ENCODE results near the gene ANKRD6. TPM values are rescaled to one million over a fixed set of nuclear protein-coding genes. Genes with fewer than 3 reads are reported as not detected.

The ANKRD6 gene
- total RNA-seq, 1 donor from 2014 or later = 15.0 TPM

DNA sequence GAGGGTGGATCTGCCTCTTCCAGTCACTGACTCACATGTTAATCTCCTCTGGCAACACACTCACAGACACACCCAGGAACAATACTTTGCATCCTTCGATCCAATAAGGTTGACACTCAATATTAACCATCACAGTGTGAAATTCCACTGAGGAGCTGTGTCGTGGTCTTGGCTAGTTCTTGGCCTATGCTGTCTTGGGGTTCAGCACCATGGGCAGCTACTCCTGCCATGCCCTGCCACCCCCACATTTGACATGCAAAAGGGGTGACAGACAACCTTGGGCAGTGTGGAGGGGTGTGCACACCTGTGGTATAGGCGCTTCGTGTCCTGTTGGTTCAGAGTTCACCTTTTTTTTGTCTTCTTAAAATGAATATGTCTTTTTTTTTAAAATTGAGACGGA lies 25.8 kb downstream of the ANKRD6 start:
- intact Hi-C loops (cut with DNase I) = no loop called here
- no peak for ATAC-seq (ENCODE audit: poor library complexity)
- no peak for DNase-seq

GRCh38 chr6:89459501-89459900 lies 26.5 kb downstream of the ANKRD6 start:
- intact Hi-C loops (cut with DNase I) = no loop called here
- no peak for DNase-seq
- ATAC-seq (ENCODE audit: poor library complexity) = no peak

DNA sequence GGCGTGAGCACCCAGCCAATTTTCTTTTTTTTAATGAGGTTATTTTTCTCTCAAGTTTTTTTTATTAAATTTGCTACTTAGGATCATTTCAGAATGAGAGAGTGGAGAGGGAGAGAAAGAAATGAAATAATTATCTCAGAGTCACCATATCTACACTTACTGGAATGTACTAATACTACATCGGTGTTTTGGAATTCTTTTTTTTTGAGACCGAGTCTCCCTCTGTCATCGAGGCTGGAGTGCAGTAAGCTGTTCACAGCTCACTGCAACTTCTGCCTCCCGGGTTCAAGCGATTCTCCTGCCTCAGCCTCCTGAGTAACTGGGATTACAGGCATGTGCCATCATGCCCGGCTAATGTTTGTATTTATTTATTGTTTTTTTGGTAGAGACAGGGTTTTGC lies 27.8 kb downstream of the ANKRD6 start:
- intact Hi-C loops (cut with DNase I) = no loop called here
- ATAC-seq (ENCODE audit: poor library complexity) = no peak

DNA sequence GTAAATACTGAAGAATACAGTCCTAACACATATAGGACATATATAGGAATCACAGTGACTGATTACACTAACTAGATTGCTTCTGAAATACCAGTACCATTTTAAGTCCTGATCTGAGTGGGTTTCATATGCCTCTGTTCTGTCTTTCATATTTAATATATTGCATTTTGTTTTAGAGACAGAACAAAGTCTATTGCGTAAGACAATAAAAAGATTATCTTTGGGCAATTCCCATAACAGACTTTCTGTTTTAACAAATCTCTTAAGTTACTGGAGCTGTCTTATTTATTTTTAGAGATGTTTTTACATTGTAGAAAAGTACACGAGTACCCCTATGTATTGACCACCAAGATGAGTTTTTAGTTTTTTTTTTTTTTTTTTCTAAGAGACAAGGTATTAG lies 29.6 kb downstream of the ANKRD6 start:
- intact Hi-C loops (cut with DNase I) = no loop called here
- ATAC-seq (ENCODE audit: poor library complexity) = no peak

More for the DNA sequence above, 27.8 kb downstream of the ANKRD6 start:
- DNase-seq = no peak

GRCh38 chr6:89464295-89464694 lies 31.3 kb downstream of the ANKRD6 start:
- ATAC-seq (ENCODE audit: poor library complexity) = peak; percentile 48
- intact Hi-C loops (cut with DNase I) = no loop called here
- DNase-seq = no peak

More for the DNA sequence above, 29.6 kb downstream of the ANKRD6 start:
- DNase-seq = no peak

DNA sequence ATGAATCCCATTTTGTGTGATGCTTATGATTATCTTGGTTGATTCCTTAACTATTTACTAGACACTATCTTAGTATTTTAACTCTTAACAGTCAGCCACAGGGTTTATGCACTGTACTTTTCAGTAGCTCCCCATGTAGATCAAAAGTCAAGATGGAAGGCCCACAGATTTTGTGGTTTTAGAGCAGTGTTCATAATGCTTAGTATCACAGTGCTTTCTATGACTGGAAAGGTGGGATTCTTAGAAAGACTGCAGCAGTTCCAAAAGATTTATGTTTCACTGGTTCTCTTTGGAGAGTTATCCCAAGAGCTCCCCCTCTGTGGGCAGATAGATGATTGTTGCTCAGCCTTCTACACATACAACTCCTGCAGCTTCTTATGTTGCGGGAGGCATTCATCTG lies 34.5 kb downstream of the ANKRD6 start:
- DNase-seq (no peak), ATAC-seq (ENCODE audit: poor library complexity) (no peak)
- intact Hi-C loops (cut with DNase I) = no loop called here

GRCh38 chr6:89468998-89469397 lies 36.0 kb downstream of the ANKRD6 start:
- ATAC-seq (ENCODE audit: poor library complexity) = no peak
- intact Hi-C loops (cut with DNase I) = no loop called here
- no peak for DNase-seq

DNA sequence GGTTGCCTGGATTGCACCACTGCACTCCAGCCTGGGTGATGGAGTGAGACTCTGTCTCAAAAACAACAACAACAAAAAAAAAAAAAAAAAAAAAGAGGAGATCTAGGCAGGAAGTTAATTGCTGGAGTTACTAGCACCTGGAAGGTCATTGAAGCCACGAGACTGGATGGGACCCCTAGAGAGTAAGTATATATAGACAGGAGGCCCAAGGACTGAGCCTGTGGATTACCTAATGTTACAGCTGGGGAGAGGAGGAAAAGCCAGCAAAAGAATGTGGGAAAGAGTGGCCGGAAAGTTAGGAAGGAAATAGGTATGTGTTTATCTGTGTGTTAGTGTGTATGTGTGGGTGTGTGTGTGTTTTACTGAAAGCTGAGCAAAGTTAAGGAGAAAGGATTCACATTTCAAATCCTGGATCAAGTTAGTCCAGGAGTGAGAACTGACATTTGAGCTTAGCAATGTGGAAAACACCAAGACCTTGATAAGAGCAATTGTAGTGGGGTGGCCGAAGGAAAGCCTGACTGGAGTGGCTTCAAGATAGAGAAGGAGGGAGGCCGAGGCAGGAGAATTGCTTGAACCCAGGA lies 38.4 kb downstream of the ANKRD6 start:
- no peak for DNase-seq
- intact Hi-C loops (cut with DNase I) = no loop called here
- no peak for ATAC-seq (ENCODE audit: poor library complexity)

DNA sequence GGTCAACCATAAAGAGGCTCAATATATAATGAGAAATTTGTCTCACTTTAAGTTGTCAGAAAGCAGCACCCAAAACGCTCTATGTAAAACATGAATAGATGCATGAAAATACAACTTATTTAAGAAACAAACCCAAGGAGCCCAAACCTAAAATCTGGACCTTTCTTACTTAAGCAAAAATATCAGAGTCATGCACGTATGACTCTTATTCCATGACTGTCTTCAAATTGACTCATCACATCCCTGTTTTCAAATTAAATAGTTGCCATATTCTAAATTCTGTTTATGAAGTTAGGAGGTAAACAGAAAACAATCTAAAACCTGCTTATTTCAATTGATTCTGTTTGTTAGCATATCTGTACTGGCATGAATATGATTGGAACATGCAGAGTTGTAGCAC lies 42.1 kb downstream of the ANKRD6 start:
- intact Hi-C loops (cut with DNase I) = no loop called here
- ATAC-seq (ENCODE audit: poor library complexity) = no peak
- no peak for DNase-seq

- peak; percentile 73 for ATAC-seq (ENCODE audit: poor library complexity)
- intact Hi-C loops (cut with DNase I) = no loop called here
- no peak for DNase-seq
These were observed 42.7 kb downstream of the ANKRD6 start for GRCh38 chr6:89475634-89476033.

- ATAC-seq (ENCODE audit: poor library complexity) = no peak
- intact Hi-C loops (cut with DNase I) = no loop called here
- DNase-seq = no peak
These were observed 46.9 kb downstream of the ANKRD6 start for GRCh38 chr6:89479897-89480296.

DNA sequence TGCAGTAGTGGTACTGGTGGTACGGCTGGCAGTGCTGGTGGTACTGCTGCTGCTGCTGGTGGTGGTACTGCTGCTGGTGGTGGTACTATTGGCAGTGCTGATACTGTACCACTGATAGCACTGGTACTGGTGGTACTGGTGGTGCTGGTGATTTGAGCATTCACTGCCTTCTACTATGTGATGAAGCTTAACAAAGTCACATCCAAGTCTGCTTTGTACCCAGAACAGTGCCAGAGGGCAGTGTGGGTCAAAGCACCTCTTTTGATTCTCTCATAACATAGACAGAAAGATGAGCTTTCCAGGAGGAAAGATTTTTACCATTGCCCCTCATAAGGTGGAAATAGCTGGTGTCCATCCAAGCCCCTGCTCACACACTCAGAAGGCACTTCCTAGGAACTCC lies 48.7 kb downstream of the ANKRD6 start:
- intact Hi-C loops (cut with DNase I) = no loop called here
- peak; percentile 65 for ATAC-seq (ENCODE audit: poor library complexity)

GRCh38 chr6:89482126-89482525 lies 49.2 kb downstream of the ANKRD6 start:
- intact Hi-C loops (cut with DNase I) = no loop called here
- no peak for ATAC-seq (ENCODE audit: poor library complexity)

More for the DNA sequence above, 48.7 kb downstream of the ANKRD6 start:
- no peak for DNase-seq

GRCh38 chr6:89483111-89483720 lies 50.3 kb downstream of the ANKRD6 start:
- intact Hi-C loops (cut with DNase I) = no loop called here
- peak; percentile 92 for ATAC-seq (ENCODE audit: poor library complexity)
- DNase-seq = peak; percentile 55

More at GRCh38 chr6:89482126-89482525, 49.2 kb downstream of the ANKRD6 start:
- DNase-seq = no peak

- ATAC-seq (ENCODE audit: poor library complexity) (no peak), DNase-seq (no peak)
- intact Hi-C loops (cut with DNase I) = no loop called here
These were observed 52.4 kb downstream of the ANKRD6 start for GRCh38 chr6:89485320-89485719.

DNA sequence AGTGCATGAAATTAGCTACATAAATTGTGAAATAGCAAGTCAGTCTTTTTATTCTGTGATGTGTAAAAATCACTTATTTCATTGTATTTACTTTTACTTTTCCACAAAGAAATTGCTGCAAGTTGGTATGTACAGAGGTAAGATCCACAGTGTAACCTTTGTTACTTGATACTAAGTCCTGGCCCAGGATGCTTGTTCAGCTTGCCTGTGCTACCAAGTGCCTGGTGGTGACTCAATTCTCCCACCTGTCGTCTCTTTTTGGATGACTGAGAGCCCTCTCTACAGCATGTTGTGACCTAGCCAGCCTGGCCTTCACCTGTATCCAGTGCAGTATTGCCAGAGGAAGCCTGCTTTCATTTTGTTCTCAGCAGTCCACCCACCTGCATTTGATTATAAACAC lies 54.9 kb downstream of the ANKRD6 start:
- no peak for ATAC-seq (ENCODE audit: poor library complexity)
- DNase-seq = no peak
- intact Hi-C loops (cut with DNase I) = no loop called here

DNA sequence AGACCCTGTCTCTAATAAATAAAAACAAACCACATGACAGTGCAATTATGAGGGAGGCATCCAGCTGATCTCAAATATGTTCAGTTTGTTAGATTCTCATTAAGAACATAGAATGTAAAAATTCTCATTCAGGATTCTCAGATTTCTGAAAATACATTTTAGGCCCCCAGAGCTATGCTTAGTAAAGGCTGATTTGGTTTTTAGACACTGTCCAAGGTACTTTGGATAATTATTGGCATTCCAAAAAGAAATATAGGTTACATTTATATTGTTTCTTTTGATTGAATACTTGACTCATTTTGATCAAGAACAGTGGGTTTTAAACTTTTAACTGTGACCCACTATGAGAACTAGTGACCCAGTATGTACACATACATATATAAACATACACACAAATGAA lies 55.5 kb downstream of the ANKRD6 start:
- intact Hi-C loops (cut with DNase I) = no loop called here
- ATAC-seq (ENCODE audit: poor library complexity) (no peak), DNase-seq (no peak)

DNA sequence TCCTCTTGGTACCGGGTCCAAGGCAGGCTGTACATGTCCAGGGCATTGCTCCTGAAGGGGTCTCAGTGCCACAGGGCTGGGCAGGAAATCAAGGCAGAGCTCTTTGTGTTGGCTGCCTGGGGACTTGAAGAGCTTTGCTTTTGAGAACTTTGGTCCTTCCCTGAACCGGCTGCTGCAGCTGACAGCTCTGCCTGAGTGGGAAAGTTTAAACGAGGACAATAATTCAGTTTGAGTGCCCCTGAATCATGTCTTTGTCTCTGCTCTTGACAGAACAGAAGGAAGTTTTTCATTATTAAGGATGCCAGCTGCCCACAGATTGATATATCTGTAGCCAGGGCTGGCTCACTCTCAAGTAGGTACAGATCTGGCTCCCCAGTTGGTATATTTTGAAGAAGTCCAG lies 56.1 kb downstream of the ANKRD6 start:
- intact Hi-C loops (cut with DNase I) = no loop called here
- no peak for DNase-seq
- ATAC-seq (ENCODE audit: poor library complexity) = no peak

DNA sequence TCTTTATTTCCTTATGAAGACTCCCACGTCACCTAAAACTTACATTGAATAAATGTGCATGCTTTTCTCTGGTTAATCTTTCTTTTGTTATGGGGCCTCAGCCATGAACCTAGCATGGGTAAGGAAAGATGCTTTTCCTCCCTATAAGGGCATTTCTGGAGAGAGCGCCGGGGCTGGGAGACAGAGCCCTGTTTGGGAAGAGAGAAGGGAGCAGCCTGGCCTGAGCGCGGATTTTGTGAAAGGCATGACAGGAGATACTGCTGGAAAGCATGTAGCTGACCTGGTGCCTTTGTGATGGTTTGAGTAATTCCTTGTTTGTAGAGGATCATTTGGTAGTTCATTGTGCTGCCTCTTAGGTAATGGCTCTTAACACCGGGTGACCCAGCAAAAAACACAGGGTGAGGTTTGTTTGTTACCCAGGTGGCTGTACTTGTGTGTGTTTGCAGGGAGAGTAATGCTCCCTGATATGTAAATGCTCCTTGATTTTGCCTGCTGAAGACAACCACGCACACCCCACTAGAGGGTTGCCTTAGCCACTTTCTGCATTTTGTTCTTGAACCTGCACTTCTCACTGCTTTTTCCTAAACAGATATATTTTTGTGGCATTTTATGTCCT lies 59.2 kb downstream of the ANKRD6 start:
- ATAC-seq (ENCODE audit: poor library complexity) = no peak
- intact Hi-C loops (cut with DNase I) = no loop called here
- no peak for DNase-seq

GRCh38 chr6:89494131-89494793 lies 61.3 kb downstream of the ANKRD6 start:
- intact Hi-C loops (cut with DNase I) = no loop called here
- DNase-seq (no peak), ATAC-seq (ENCODE audit: poor library complexity) (no peak)

Measured in Right ventricle myocardium superior (tissue), 1 donor.